ENCODE measurements around the gene CHAT. TPM values are rescaled to one million over a fixed set of nuclear protein-coding genes. Genes with fewer than 3 reads are reported as not detected.

CHAT gene
- total RNA-seq, 3 donors from 2014 or later (not counting 1 experiment from before 2014, with no cell fraction given), result not detected

GRCh38 chr10:49575489-49576072 lies 38.3 kb upstream of the CHAT start:
- H3K27me3 ChIP-seq (ENCODE audit: control insufficient read depth, insufficient read depth, low read length), result peaks cover 2% of the 10 kb centered on the region
- no peaks in the 10 kb centered on the region for H3K36me3 Mint-ChIP-seq
- intact Hi-C loops (cut with micrococcal nuclease), result no loop called here
- no peak overlapping the region for H3K4me3 Mint-ChIP-seq
- no peak overlapping the region for H3K4me3 ChIP-seq (ENCODE audit: low read length)
- DNase-seq (no peak), ATAC-seq (no peak)
- no peaks in the 10 kb centered on the region for H3K4me1 Mint-ChIP-seq
- no peaks in the 10 kb centered on the region for H3K36me3 ChIP-seq (ENCODE audit: control insufficient read depth, insufficient read depth, low read length)
- H3K4me1 ChIP-seq (ENCODE audit: control insufficient read depth, insufficient read depth, low read length), result peaks cover 5% of the 10 kb centered on the region
- TF ChIP-seq CTCF (IDR thresholded peaks at IDR 0.05), result no peak
- no peaks in the 10 kb centered on the region for H3K9me3 ChIP-seq (ENCODE audit: control insufficient read depth, insufficient read depth, low read length)
- no peaks in the 10 kb centered on the region for H3K9me3 Mint-ChIP-seq
- no peak overlapping the region for H3K27ac Mint-ChIP-seq
- H3K27ac ChIP-seq (ENCODE audit: low read length), result no peak overlapping the region
- H3K27me3 Mint-ChIP-seq (ENCODE audit: low read depth in 2 of 2), result peaks cover 4 to 10% of the 10 kb centered on the region in 2 donors
- WGBS (ENCODE audit: insufficient coverage), result 87% methylated on average over 11 of the region's 11 CpGs

GRCh38 chr10:49577182-49577925 lies 36.5 kb upstream of the CHAT start:
- WGBS (ENCODE audit: insufficient coverage), result 77% methylated on average over 1 of the region's 2 CpGs
- ATAC-seq (no peak), DNase-seq (no peak)
- Mint-ChIP-seq H3K27ac (no peak overlapping the region), H3K4me3 (no peak overlapping the region), H3K9me3 (no peaks in the 10 kb centered on the region), H3K36me3 (no peaks in the 10 kb centered on the region), H3K4me1 (no peaks in the 10 kb centered on the region), H3K27me3 (ENCODE audit: low read depth in 2 of 2) (peaks cover under 1 to 14% of the 10 kb centered on the region in 2 donors)
- H3K4me3 ChIP-seq (ENCODE audit: low read length), result no peak overlapping the region
- H3K27me3 ChIP-seq (ENCODE audit: control insufficient read depth, insufficient read depth, low read length), result peaks cover 2% of the 10 kb centered on the region
- H3K36me3 ChIP-seq (ENCODE audit: control insufficient read depth, insufficient read depth, low read length), result no peaks in the 10 kb centered on the region
- H3K27ac ChIP-seq (ENCODE audit: low read length), result no peak overlapping the region
- peaks cover 5% of the 10 kb centered on the region for H3K4me1 ChIP-seq (ENCODE audit: control insufficient read depth, insufficient read depth, low read length)
- intact Hi-C loops (cut with micrococcal nuclease), result no loop called here
- H3K9me3 ChIP-seq (ENCODE audit: control insufficient read depth, insufficient read depth, low read length), result no peaks in the 10 kb centered on the region
- no peak for TF ChIP-seq CTCF (IDR thresholded peaks at IDR 0.05)

GRCh38 chr10:49578392-49578791 lies 35.4 kb upstream of the CHAT start:
- H3K9me3 ChIP-seq (ENCODE audit: control insufficient read depth, insufficient read depth, low read length), result no peaks in the 10 kb centered on the region
- no peak for TF ChIP-seq CTCF (IDR thresholded peaks at IDR 0.05)
- H3K27ac ChIP-seq (ENCODE audit: low read length), result no peak overlapping the region
- 95% methylated on average over 2 of the region's 3 CpGs for WGBS (ENCODE audit: insufficient coverage)
- Mint-ChIP-seq H3K27me3 (ENCODE audit: low read depth in 2 of 2) (peaks cover 11 to 19% of the 10 kb centered on the region in 2 donors), H3K9me3 (no peaks in the 10 kb centered on the region), H3K4me3 (no peak overlapping the region), H3K36me3 (no peaks in the 10 kb centered on the region), H3K27ac (no peak overlapping the region), H3K4me1 (no peaks in the 10 kb centered on the region)
- no peak for ATAC-seq
- no peak for DNase-seq
- H3K4me1 ChIP-seq (ENCODE audit: control insufficient read depth, insufficient read depth, low read length), result no peaks in the 10 kb centered on the region
- peaks cover 2% of the 10 kb centered on the region for H3K27me3 ChIP-seq (ENCODE audit: control insufficient read depth, insufficient read depth, low read length)
- intact Hi-C loops (cut with micrococcal nuclease), result no loop called here
- no peaks in the 10 kb centered on the region for H3K36me3 ChIP-seq (ENCODE audit: control insufficient read depth, insufficient read depth, low read length)
- H3K4me3 ChIP-seq (ENCODE audit: low read length), result no peak overlapping the region
